GM21717 (cell line): Measurements from ENCODE around the gene SIPA1.

ENCODE experiments used
- ATAC-seq: cut with Tn5 transposase; IDR thresholded peaks from one replicate; pipeline ENCODE4 v1.9.1; 2021; ENCODE audit warnings: mild to moderate bottlenecking, moderate library complexity; ENCODE audit not compliant: unreplicated experiment

SIPA1 gene

DNA sequence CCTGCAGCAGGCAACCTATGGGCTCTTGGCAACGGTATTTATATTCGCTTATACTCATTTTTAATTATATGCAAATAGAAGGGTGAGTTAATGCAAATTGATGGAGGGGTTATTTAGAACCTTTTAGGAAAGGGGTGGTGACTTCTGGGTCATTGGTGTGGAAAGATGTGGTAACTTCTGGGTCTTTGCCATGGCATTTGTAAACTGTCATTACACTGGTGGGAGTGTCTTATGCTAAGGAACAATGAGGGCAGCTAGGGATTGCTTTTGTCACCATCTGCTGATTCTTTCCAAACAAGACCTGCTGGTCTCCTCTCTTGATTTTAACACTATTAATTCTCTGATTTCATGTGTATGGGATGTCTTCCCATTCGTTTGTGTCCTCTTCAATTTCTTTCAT lies 62.5 kb downstream of the SIPA1 start:
- ATAC-seq, result no peak
